B cell (primary cell): ENCODE measurements around the gene DNAJB8.

ENCODE experiments used
- EZH2 ChIP-seq: IDR thresholded peaks from 2 replicates; pipeline ENCODE4 v1.6.1; 2012; ENCODE audit warnings: borderline replicate concordance, low read depth, mild to moderate bottlenecking, moderate library complexity, low read length; ENCODE audit not compliant: insufficient read depth, poor library complexity, severe bottlenecking
- TF ChIP-seq, protein P1 (sequence below): fragments of 200-600 bp; IDR thresholded peaks from one replicate; pipeline ENCODE4 v1.8.0; 2022; ENCODE audit warnings: antibody characterized with exemption, mild to moderate bottlenecking

DNA sequence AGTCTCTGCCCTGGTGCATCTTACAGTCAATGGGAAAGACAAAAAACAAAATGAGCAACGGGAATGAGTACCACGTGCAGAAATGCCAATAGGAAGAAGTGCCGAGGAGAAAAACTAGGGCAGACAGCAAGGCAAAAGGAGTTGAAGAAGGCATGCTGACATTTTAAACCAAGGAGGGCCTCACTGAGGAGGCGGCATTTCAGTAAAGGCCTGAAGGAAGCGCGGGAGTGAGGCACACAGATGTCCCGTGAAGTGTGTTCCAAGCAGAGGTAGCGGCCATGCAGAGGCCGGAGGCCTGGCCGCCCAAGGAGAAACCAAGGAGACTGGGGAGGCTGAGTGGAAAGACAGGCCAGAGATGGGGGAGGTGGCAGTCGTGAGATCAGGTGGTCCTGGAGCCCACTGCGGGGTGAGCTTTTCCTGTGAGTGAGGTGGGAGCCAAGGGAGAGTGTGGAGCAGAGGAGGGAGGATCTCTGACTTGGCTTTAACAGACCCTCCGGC, 34.8 kb downstream of the DNAJB8 start:
- TF ChIP-seq EZH2: no peak
- TF ChIP-seq, protein P1, sequence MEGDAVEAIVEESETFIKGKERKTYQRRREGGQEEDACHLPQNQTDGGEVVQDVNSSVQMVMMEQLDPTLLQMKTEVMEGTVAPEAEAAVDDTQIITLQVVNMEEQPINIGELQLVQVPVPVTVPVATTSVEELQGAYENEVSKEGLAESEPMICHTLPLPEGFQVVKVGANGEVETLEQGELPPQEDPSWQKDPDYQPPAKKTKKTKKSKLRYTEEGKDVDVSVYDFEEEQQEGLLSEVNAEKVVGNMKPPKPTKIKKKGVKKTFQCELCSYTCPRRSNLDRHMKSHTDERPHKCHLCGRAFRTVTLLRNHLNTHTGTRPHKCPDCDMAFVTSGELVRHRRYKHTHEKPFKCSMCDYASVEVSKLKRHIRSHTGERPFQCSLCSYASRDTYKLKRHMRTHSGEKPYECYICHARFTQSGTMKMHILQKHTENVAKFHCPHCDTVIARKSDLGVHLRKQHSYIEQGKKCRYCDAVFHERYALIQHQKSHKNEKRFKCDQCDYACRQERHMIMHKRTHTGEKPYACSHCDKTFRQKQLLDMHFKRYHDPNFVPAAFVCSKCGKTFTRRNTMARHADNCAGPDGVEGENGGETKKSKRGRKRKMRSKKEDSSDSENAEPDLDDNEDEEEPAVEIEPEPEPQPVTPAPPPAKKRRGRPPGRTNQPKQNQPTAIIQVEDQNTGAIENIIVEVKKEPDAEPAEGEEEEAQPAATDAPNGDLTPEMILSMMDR: no peak
